Esophagus squamous epithelium (tissue), 5 donors: ENCODE data around the gene ZNF445. TPM values are rescaled to one million over a fixed set of nuclear protein-coding genes. Genes with fewer than 3 reads are reported as not detected.

Experiments
- DNase-seq: peaks from one replicate; lab custom pipeline; 2025; lab: John Stamatoyannopoulos, UW
- H3K27ac ChIP-seq, 4 donors: fragments of 200-600 bp; sonication (generic); one replicate each; pipeline ENCODE4 v1.5.1; 2016 to 2019; ENCODE audit warnings: mild to moderate bottlenecking in 1 of 4
- H3K27me3 ChIP-seq, 4 donors: fragments of 200-600 bp; sonication (generic); 1 replicate in 3 of 4; 2 replicates in 1 of 4; pipeline versions ENCODE4 v1.5.1 to v1.6.0; 2017 to 2021; ENCODE audit warnings: antibody characterized with exemption in 1 of 4
- H3K36me3 ChIP-seq, 3 donors: fragments of 200-600 bp; sonication (generic); one replicate each; pipeline ENCODE4 v1.5.1; 2016 to 2019
- H3K4me1 ChIP-seq, 3 donors: fragments of 200-600 bp; sonication (generic); one replicate each; pipeline ENCODE4 v1.5.1; 2017 to 2019
- H3K4me3 ChIP-seq, 4 donors: fragments of 200-600 bp; sonication (generic); 1 replicate in 3 of 4; 2 replicates in 1 of 4; pipeline ENCODE4 v1.5.1; 2016 to 2019; ENCODE audit warnings: mild to moderate bottlenecking in 2 of 4, moderate library complexity in 1 of 4
- H3K9me3 ChIP-seq, 3 donors: fragments of 200-600 bp; sonication (generic); one replicate each; pipeline ENCODE4 v1.5.1; 2016 to 2019
- CTCF ChIP-seq, 6 experiments: fragments of 450-650 bp in 4 of 6; fragments of 200-600 bp in 2 of 6; sonication (generic) in 2 of 6; IDR thresholded peaks; one replicate each; pipeline ENCODE4 v1.5.1; 2016 to 2019; ENCODE audit warnings: antibody characterized with exemption in 6 of 6, mild to moderate bottlenecking in 4 of 6, moderate library complexity in 4 of 6
- POLR2A ChIP-seq, 4 donors: fragments of 450-650 bp; IDR thresholded peaks; one replicate each; pipeline ENCODE4 v1.6.1; 2017; ENCODE audit warnings: antibody characterized with exemption in 4 of 4, mild to moderate bottlenecking in 4 of 4, moderate library complexity in 3 of 4
- WGBS, 2 donors: methylation state at CpG; one replicate each; pipeline ENCODE4 v1.1.5; 2018; 5-methylcytosine and 5-hydroxymethylcytosine counted together
- intact Hi-C: fragments of 100-400 bp; cut with DNase I; formaldehyde crosslinking; loops from one replicate; pipeline ENCODE4 v1.15.0; 2022
- total RNA-seq, 4 donors: library from RNA; depleted of rRNA; stranded (reverse); fragments of >200 nt; gene quantifications; one replicate each; pipeline ENCODE4 v1.1.0, GENCODE V29; 2016
- donor health status: DM: yes; HTN: yes; CAD: no.

The ZNF445 gene
- total RNA-seq, 4 donors from 2014 or later: 3.2 to 6.9 (median 4.6) TPM

- H3K4me3 ChIP-seq: no peak overlapping the region
- H3K27me3 ChIP-seq: peaks cover 0 to 5% (median 0%) of the 10 kb centered on the region in 4 donors
- H3K4me1 ChIP-seq: no peaks in the 10 kb centered on the region
- intact Hi-C loops: no loop called here
- no peak overlapping the region for H3K27ac ChIP-seq
- no peaks in the 10 kb centered on the region for H3K36me3 ChIP-seq
- 88 to 89% methylated on average over 6 of the region's 6 CpGs for WGBS, 2 donors
- no peak for TF ChIP-seq CTCF (IDR thresholded peaks at IDR 0.05)
- TF ChIP-seq POLR2A (IDR thresholded peaks at IDR 0.05): no peak
- no peak for DNase-seq
- no peaks in the 10 kb centered on the region for H3K9me3 ChIP-seq
Measured at GRCh38 chr3:44429459-44429858, 48.0 kb downstream of the ZNF445 start.

GRCh38 chr3:44428910-44429309, 48.6 kb downstream of the ZNF445 start:
- Histone ChIP-seq H3K27me3 (peaks cover 0 to 6% (median 0%) of the 10 kb centered on the region in 4 donors), H3K4me1 (no peaks in the 10 kb centered on the region), H3K27ac (no peak overlapping the region), H3K9me3 (no peaks in the 10 kb centered on the region), H3K36me3 (no peaks in the 10 kb centered on the region), H3K4me3 (no peak overlapping the region)
- intact Hi-C loops: no loop called here
- DNase-seq: no peak
- TF ChIP-seq CTCF (IDR thresholded peaks at IDR 0.05): no peak
- no peak for TF ChIP-seq POLR2A (IDR thresholded peaks at IDR 0.05)
- 72 to 83% methylated on average over 3 to 6 of the region's 7 CpGs for WGBS, 2 donors

- Histone ChIP-seq H3K27me3 (peaks cover 0 to 6% (median 0%) of the 10 kb centered on the region in 4 donors), H3K27ac (no peak overlapping the region), H3K36me3 (no peaks in the 10 kb centered on the region), H3K9me3 (no peaks in the 10 kb centered on the region), H3K4me3 (no peak overlapping the region), H3K4me1 (no peaks in the 10 kb centered on the region)
- TF ChIP-seq CTCF (IDR thresholded peaks at IDR 0.05) (no peak), POLR2A (IDR thresholded peaks at IDR 0.05) (no peak)
- no peak for DNase-seq
- 66 to 72% methylated on average over 3 of the region's 3 CpGs for WGBS, 2 donors
- intact Hi-C loops: no loop called here
Measured at GRCh38 chr3:44427683-44428082, 49.8 kb downstream of the ZNF445 start.

GRCh38 chr3:44424758-44425157, 52.7 kb downstream of the ZNF445 start:
- DNase-seq: no peak
- TF ChIP-seq POLR2A (IDR thresholded peaks at IDR 0.05): no peak
- no peak for TF ChIP-seq CTCF (IDR thresholded peaks at IDR 0.05)
- Histone ChIP-seq H3K36me3 (no peaks in the 10 kb centered on the region), H3K9me3 (no peaks in the 10 kb centered on the region), H3K27ac (no peak overlapping the region), H3K4me1 (no peaks in the 10 kb centered on the region), H3K27me3 (peaks cover 0 to 6% (median 0%) of the 10 kb centered on the region in 4 donors), H3K4me3 (no peak overlapping the region)
- intact Hi-C loops: no loop called here
- 46 to 72% methylated on average over 2 to 3 of the region's 3 CpGs for WGBS, 2 donors

- 84 to 88% methylated on average over 5 to 6 of the region's 6 CpGs for WGBS, 2 donors
- Histone ChIP-seq H3K9me3 (no peaks in the 10 kb centered on the region), H3K36me3 (no peaks in the 10 kb centered on the region), H3K27ac (no peak overlapping the region), H3K4me3 (no peak overlapping the region), H3K4me1 (no peaks in the 10 kb centered on the region), H3K27me3 (peaks cover 0 to 6% (median 0%) of the 10 kb centered on the region in 4 donors)
- intact Hi-C loops: no loop called here
- TF ChIP-seq POLR2A (IDR thresholded peaks at IDR 0.05) (no peak), CTCF (IDR thresholded peaks at IDR 0.05) (no peak)
- no peak for DNase-seq
Measured at GRCh38 chr3:44421280-44421679, 56.2 kb downstream of the ZNF445 start.
